Mesenchymal stem cell (in vitro differentiated cells and primary cell): ENCODE measurements around the gene CLNK.

ENCODE experiments used
- DNase-seq: peaks from one replicate; pipeline ENCODE4 v3.0.0-alpha.2; 2013
- H2AFZ ChIP-seq: one replicate; pipeline ENCODE4 v1.6.1; 2013; ENCODE audit warnings: low read depth, mild to moderate bottlenecking, control low read depth, inconsistent platforms, low read length, moderate library complexity
- H2AK5ac ChIP-seq: 2 replicates; pipeline ENCODE4 v1.6.1; 2013; ENCODE audit warnings: low read length, moderate library complexity, mild to moderate bottlenecking, inconsistent platforms; ENCODE audit not compliant: severe bottlenecking
- H2BK120ac ChIP-seq: one replicate; pipeline ENCODE4 v1.6.1; 2013; ENCODE audit warnings: low read depth, mild to moderate bottlenecking, inconsistent platforms, low read length, moderate library complexity
- H2BK12ac ChIP-seq, 2 experiments: one replicate each; pipeline ENCODE4 v1.6.1; 2013; ENCODE audit warnings: inconsistent platforms in 2 of 2, low read length in 2 of 2, mild to moderate bottlenecking in 2 of 2, moderate library complexity in 2 of 2, control low read depth in 1 of 2
- H2BK15ac ChIP-seq: one replicate; pipeline ENCODE4 v1.6.1; 2013; ENCODE audit warnings: mild to moderate bottlenecking, low read depth, inconsistent platforms; ENCODE audit not compliant: poor library complexity, severe bottlenecking
- H2BK5ac ChIP-seq: 2 replicates; pipeline ENCODE4 v1.6.1; 2013; ENCODE audit warnings: low read depth, mild to moderate bottlenecking, low read length, control low read depth, inconsistent platforms; ENCODE audit not compliant: poor library complexity, severe bottlenecking
- H3K14ac ChIP-seq, 2 experiments: one replicate each; pipeline ENCODE4 v1.6.1; 2013; ENCODE audit warnings: inconsistent platforms in 2 of 2, low read length in 2 of 2, control low read depth in 1 of 2, mild to moderate bottlenecking in 1 of 2, moderate library complexity in 1 of 2
- H3K18ac ChIP-seq, 2 experiments: one replicate each; pipeline ENCODE4 v1.6.1; 2013; ENCODE audit warnings: inconsistent platforms in 2 of 2, low read length in 2 of 2, control low read depth in 1 of 2, low read depth in 1 of 2, mild to moderate bottlenecking in 1 of 2
- H3K23ac ChIP-seq, 2 experiments: one replicate each; pipeline ENCODE4 v1.6.1; 2013; ENCODE audit warnings: inconsistent platforms in 2 of 2, low read length in 2 of 2, mild to moderate bottlenecking in 2 of 2, moderate library complexity in 2 of 2, control low read depth in 1 of 2
- H3K27ac ChIP-seq: 2 replicates; pipeline ENCODE4 v1.5.1; 2013; ENCODE audit warnings: mild to moderate bottlenecking, moderate library complexity, low read length, control low read depth, inconsistent platforms; ENCODE audit not compliant: poor library complexity, severe bottlenecking
- H3K27me3 ChIP-seq, 2 experiments: 2 replicates each; pipeline versions ENCODE4 v1.6.1 to v1.7.0; 2013; ENCODE audit warnings: low read length in 2 of 2, mild to moderate bottlenecking in 2 of 2, moderate library complexity in 2 of 2, control low read depth in 1 of 2, inconsistent platforms in 1 of 2; ENCODE audit not compliant: control insufficient read depth in 1 of 2, insufficient read depth in 1 of 2
- H3K36me3 ChIP-seq, 2 experiments: 2 replicates each; pipeline versions ENCODE4 v1.6.1 to v1.7.0; 2013; ENCODE audit warnings: low read length in 2 of 2, control low read depth in 1 of 2, inconsistent platforms in 1 of 2, low read depth in 1 of 2, mild to moderate bottlenecking in 1 of 2; ENCODE audit not compliant: insufficient read depth in 2 of 2, control insufficient read depth in 1 of 2
- H3K4ac ChIP-seq, 2 experiments: one replicate each; pipeline ENCODE4 v1.6.1; 2013; ENCODE audit warnings: inconsistent platforms in 2 of 2, low read length in 2 of 2, mild to moderate bottlenecking in 2 of 2, moderate library complexity in 2 of 2, control low read depth in 1 of 2, low read depth in 1 of 2
- H3K4me1 ChIP-seq: 2 replicates; pipeline ENCODE4 v1.6.1; 2013; ENCODE audit warnings: low read depth, low read length, control low read depth; ENCODE audit not compliant: control insufficient read depth, insufficient read depth
- H3K4me2 ChIP-seq: 2 replicates; pipeline ENCODE4 v1.6.1; 2013; ENCODE audit warnings: low read length, mild to moderate bottlenecking, inconsistent platforms; ENCODE audit not compliant: poor library complexity, severe bottlenecking
- H3K4me3 ChIP-seq, 2 experiments: 2 replicates each; pipeline versions ENCODE4 v1.5.1 to v1.7.0; 2013; ENCODE audit warnings: low read length in 2 of 2, mild to moderate bottlenecking in 2 of 2, control low read depth in 1 of 2, low read depth in 1 of 2; ENCODE audit not compliant: insufficient read depth in 1 of 2
- H3K79me1 ChIP-seq: replicated peaks from 2 replicates; pipeline ENCODE4 v1.6.1; 2013; ENCODE audit warnings: mild to moderate bottlenecking, control low read depth, low read length, inconsistent platforms; ENCODE audit not compliant: poor library complexity, severe bottlenecking
- H3K9ac ChIP-seq: 2 replicates; pipeline ENCODE4 v1.7.0; 2013; ENCODE audit warnings: mild to moderate bottlenecking, low read length, moderate library complexity
- H3K9me3 ChIP-seq: 2 replicates; pipeline ENCODE4 v1.7.0; 2013; ENCODE audit warnings: mild to moderate bottlenecking, low read length; ENCODE audit not compliant: control insufficient read depth
- H4K8ac ChIP-seq: one replicate; pipeline ENCODE4 v1.6.1; 2013; ENCODE audit warnings: inconsistent platforms, mild to moderate bottlenecking, low read length, moderate library complexity
- H4K91ac ChIP-seq: one replicate; pipeline ENCODE4 v1.6.1; 2013; ENCODE audit warnings: mild to moderate bottlenecking, low read length, inconsistent platforms
- WGBS: methylation state at CpG from one replicate; pipeline ENCODE4 v1.1.7; 2013; ENCODE audit warnings: mixed read lengths; 5-methylcytosine and 5-hydroxymethylcytosine counted together

CLNK gene

GRCh38 chr4:10527438-10527837 is 157.1 kb downstream of the CLNK start:
- no peaks in the 10 kb centered on the region for H3K79me1 ChIP-seq
- no peak overlapping the region for H4K91ac ChIP-seq
- 73% methylated on average over 3 of the region's 3 CpGs for WGBS

DNA sequence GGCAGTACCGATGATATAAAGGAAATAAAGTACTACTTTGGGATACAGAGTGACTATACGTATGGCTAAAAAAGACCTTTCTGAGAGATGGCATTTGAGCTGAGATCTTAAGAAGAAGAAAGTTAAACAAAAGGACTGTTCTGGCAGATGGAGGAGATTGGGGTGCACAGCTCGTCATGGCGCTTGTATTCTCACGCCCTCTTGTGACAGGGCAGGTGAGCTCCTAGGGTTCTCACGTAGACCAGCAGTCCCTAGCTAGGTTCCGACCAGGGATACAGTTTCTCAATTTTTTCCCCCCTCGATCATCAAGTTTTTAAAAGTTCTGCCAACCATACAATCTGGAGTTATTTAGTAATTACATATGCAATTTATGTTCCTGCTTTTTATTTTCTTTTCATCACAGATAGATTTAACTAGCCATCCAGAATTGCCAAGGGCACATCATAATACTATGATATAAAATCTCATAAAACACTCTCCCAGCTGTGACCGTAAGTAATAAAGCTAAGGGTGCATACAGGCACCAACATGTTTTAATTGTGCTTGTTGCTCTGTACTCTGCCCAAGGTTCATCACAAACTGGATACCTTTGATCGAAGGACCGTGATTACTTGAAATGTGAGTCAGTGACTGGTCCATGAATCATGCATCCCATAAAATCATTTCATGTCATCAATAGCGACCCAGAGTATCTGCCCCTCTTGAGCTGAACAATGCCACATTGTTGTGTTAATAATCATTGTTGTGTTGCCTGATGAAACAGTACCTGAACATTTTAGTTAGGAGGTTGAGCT is 157.9 kb downstream of the CLNK start:
- Histone ChIP-seq H2BK15ac (no peak overlapping the region), H3K4me1 (no peaks in the 10 kb centered on the region), H3K4me2 (no peak overlapping the region), H3K9me3 (no peaks in the 10 kb centered on the region), H3K4me3 (no peak overlapping the region), H2BK120ac (no peak overlapping the region), H3K18ac (no peak overlapping the region), H3K4ac (no peak overlapping the region), H3K27ac (no peak overlapping the region), H3K9ac (no peak overlapping the region), H4K91ac (no peak overlapping the region), H2BK12ac (no peak overlapping the region), H4K8ac (no peak overlapping the region), H2AK5ac (no peak overlapping the region), H2BK5ac (no peak overlapping the region), H3K14ac (no peak overlapping the region), H3K27me3 (no peaks in the 10 kb centered on the region), H3K36me3 (no peaks in the 10 kb centered on the region), H2AFZ (no peak overlapping the region), H3K79me1 (no peaks in the 10 kb centered on the region), H3K23ac (no peak overlapping the region)
- DNase-seq, result no peak
- 76% methylated on average over 11 of the region's 12 CpGs for WGBS

More at GRCh38 chr4:10527438-10527837, 157.1 kb downstream of the CLNK start:
- Histone ChIP-seq H3K14ac (no peak overlapping the region), H3K27me3 (no peaks in the 10 kb centered on the region), H3K36me3 (no peaks in the 10 kb centered on the region), H2BK5ac (no peak overlapping the region), H3K4me1 (no peaks in the 10 kb centered on the region), H3K4me3 (no peak overlapping the region), H4K8ac (no peak overlapping the region), H3K9me3 (no peaks in the 10 kb centered on the region), H3K4ac (no peak overlapping the region), H3K4me2 (no peak overlapping the region), H2BK12ac (no peak overlapping the region), H3K18ac (no peak overlapping the region), H3K9ac (no peak overlapping the region), H3K27ac (no peak overlapping the region), H2AFZ (no peak overlapping the region), H2BK120ac (no peak overlapping the region), H2BK15ac (no peak overlapping the region), H3K23ac (no peak overlapping the region), H2AK5ac (no peak overlapping the region)
- DNase-seq, result no peak

GRCh38 chr4:10524196-10524833 is 160.3 kb downstream of the CLNK start:
- Histone ChIP-seq H3K27ac (no peak overlapping the region), H2AK5ac (no peak overlapping the region), H2BK5ac (no peak overlapping the region), H3K4ac (no peak overlapping the region), H3K18ac (no peak overlapping the region), H2BK12ac (no peak overlapping the region), H2AFZ (no peak overlapping the region), H2BK120ac (no peak overlapping the region), H3K4me3 (no peak overlapping the region), H4K8ac (no peak overlapping the region), H3K79me1 (no peaks in the 10 kb centered on the region), H3K36me3 (no peaks in the 10 kb centered on the region), H4K91ac (no peak overlapping the region), H2BK15ac (no peak overlapping the region), H3K9me3 (no peaks in the 10 kb centered on the region), H3K23ac (no peak overlapping the region), H3K27me3 (no peaks in the 10 kb centered on the region), H3K9ac (no peak overlapping the region), H3K4me2 (no peak overlapping the region), H3K14ac (no peak overlapping the region), H3K4me1 (no peaks in the 10 kb centered on the region)
- WGBS, result 76% methylated on average over 5 of the region's 5 CpGs
- no peak for DNase-seq

GRCh38 chr4:10521424-10521823 is 163.1 kb downstream of the CLNK start:
- WGBS, result 86% methylated on average over 2 of the region's 3 CpGs
- Histone ChIP-seq H2AK5ac (no peak overlapping the region), H4K8ac (no peak overlapping the region)

More at GRCh38 chr4:10521424-10521823, 163.1 kb downstream of the CLNK start:
- no peak overlapping the region for H3K18ac ChIP-seq
- no peaks in the 10 kb centered on the region for H3K27me3 ChIP-seq
- H3K4me3 ChIP-seq, result no peak overlapping the region
- H2BK15ac ChIP-seq, result no peak overlapping the region
- H3K9ac ChIP-seq, result no peak overlapping the region
- H2BK12ac ChIP-seq, result no peak overlapping the region
- no peak overlapping the region for H3K4me2 ChIP-seq
- no peaks in the 10 kb centered on the region for H3K9me3 ChIP-seq
- DNase-seq, result no peak
- no peak overlapping the region for H3K23ac ChIP-seq
- H3K27ac ChIP-seq, result no peak overlapping the region
- no peak overlapping the region for H2BK5ac ChIP-seq
- no peak overlapping the region for H2AFZ ChIP-seq
- H3K14ac ChIP-seq, result no peak overlapping the region
- no peaks in the 10 kb centered on the region for H3K79me1 ChIP-seq
- H2BK120ac ChIP-seq, result no peak overlapping the region
- H3K36me3 ChIP-seq, result no peaks in the 10 kb centered on the region
- H3K4ac ChIP-seq, result no peak overlapping the region
- no peak overlapping the region for H4K91ac ChIP-seq
- no peaks in the 10 kb centered on the region for H3K4me1 ChIP-seq
